GM23338 (cell line): ENCODE data around the gene HOXA11. TPM values are rescaled to one million over a fixed set of nuclear protein-coding genes. Genes with fewer than 3 reads are reported as not detected.

ENCODE experiments used
- ATAC-seq: fragments of 200-7000 bp; cut with Tn5 transposase; 3 replicates; pipeline ENCODE4 v1.9.1; 2020
- DNase-seq: peaks from one replicate; pipeline ENCODE4 v3.0.0-alpha.2; 2015; ENCODE audit warnings: low spot score
- H2AFZ ChIP-seq: fragments of 200-600 bp; sonication (generic); 2 replicates; pipeline ENCODE4 v1.8.0; 2016; ENCODE audit warnings: antibody characterized with exemption, mild to moderate bottlenecking, moderate library complexity
- H3F3A ChIP-seq: fragments of 200-600 bp; sonication (generic); replicated peaks from 2 replicates; pipeline ENCODE4 v1.8.0; 2017; ENCODE audit warnings: antibody characterized with exemption, mixed run types, low read depth
- H3K27ac ChIP-seq: fragments of 200-600 bp; sonication (generic); 2 replicates; pipeline ENCODE4 v1.6.1; 2016; ENCODE audit warnings: low read depth
- H3K27me3 ChIP-seq: fragments of 200-600 bp; sonication (generic); 2 replicates; pipeline ENCODE4 v1.8.0; 2016; ENCODE audit warnings: mild to moderate bottlenecking, mixed run types, moderate library complexity; ENCODE audit not compliant: insufficient read depth
- H3K36me3 ChIP-seq: fragments of 200-600 bp; sonication (generic); 2 replicates; pipeline ENCODE4 v1.8.0; 2016; ENCODE audit warnings: mild to moderate bottlenecking; ENCODE audit not compliant: insufficient read depth
- H3K4me1 ChIP-seq: fragments of 200-600 bp; sonication (generic); 2 replicates; pipeline ENCODE4 v1.8.0; 2016; ENCODE audit warnings: mild to moderate bottlenecking, moderate library complexity; ENCODE audit not compliant: insufficient read depth
- H3K4me2 ChIP-seq: fragments of 200-600 bp; sonication (generic); 2 replicates; pipeline ENCODE4 v1.7.1; 2017; ENCODE audit warnings: mixed run types
- H3K4me3 ChIP-seq: fragments of 200-600 bp; sonication (generic); 2 replicates; pipeline ENCODE4 v1.6.1; 2016; ENCODE audit warnings: mixed run types
- H3K79me2 ChIP-seq: fragments of 200-600 bp; sonication (generic); replicated peaks from 2 replicates; pipeline ENCODE4 v1.8.0; 2017; ENCODE audit warnings: mild to moderate bottlenecking; ENCODE audit not compliant: insufficient read depth
- H3K9me2 ChIP-seq: fragments of 200-600 bp; sonication (generic); 2 replicates; pipeline ENCODE4 v1.8.0; 2017; ENCODE audit not compliant: insufficient read depth
- H4K20me1 ChIP-seq: fragments of 200-600 bp; sonication (generic); replicated peaks from 2 replicates; pipeline ENCODE4 v1.8.0; 2017; ENCODE audit warnings: mild to moderate bottlenecking; ENCODE audit not compliant: insufficient read depth
- H3K27ac Mint-ChIP-seq: 2 replicates; pipeline ENCODE4 v1.8.0; 2020; ENCODE audit warnings: inconsistent platforms, mild to moderate bottlenecking, moderate library complexity, mixed read lengths
- H3K27me3 Mint-ChIP-seq: 3 replicates; pipeline ENCODE4 v1.8.0; 2022; ENCODE audit warnings: low read depth, mild to moderate bottlenecking, moderate library complexity, mixed read lengths, inconsistent platforms; ENCODE audit not compliant: insufficient read depth, poor library complexity
- H3K36me3 Mint-ChIP-seq: 3 replicates; pipeline ENCODE4 v1.8.0; 2021; ENCODE audit warnings: low read depth, mild to moderate bottlenecking, inconsistent platforms, moderate library complexity, mixed read lengths
- H3K4me1 Mint-ChIP-seq: 3 replicates; pipeline ENCODE4 v1.8.0; 2020; ENCODE audit warnings: mild to moderate bottlenecking, inconsistent platforms, mixed read lengths
- H3K4me3 Mint-ChIP-seq: 3 replicates; pipeline ENCODE4 v1.8.0; 2021; ENCODE audit warnings: moderate library complexity, mild to moderate bottlenecking, inconsistent platforms, mixed read lengths
- H3K9me3 Mint-ChIP-seq: 3 replicates; pipeline ENCODE4 v1.8.0; 2020; ENCODE audit warnings: moderate library complexity, mild to moderate bottlenecking, inconsistent platforms, mixed read lengths
- CREB1 ChIP-seq: fragments of 250-450 bp; sonication (Bioruptor Pico); IDR thresholded peaks from 2 replicates; pipeline ENCODE4 v1.5.0; 2020; ENCODE audit warnings: low read depth, mild to moderate bottlenecking, moderate library complexity
- EZH2 ChIP-seq: fragments of 200-600 bp; sonication (generic); IDR thresholded peaks from one replicate; pipeline ENCODE4 v1.8.0; 2017; ENCODE audit warnings: antibody characterized with exemption, mild to moderate bottlenecking, low read depth; ENCODE audit not compliant: unreplicated experiment
- EZH2phosphoT487 ChIP-seq: fragments of 200-600 bp; sonication (generic); IDR thresholded peaks from one replicate; pipeline ENCODE4 v1.8.1; 2018; ENCODE audit warnings: antibody characterized with exemption; ENCODE audit not compliant: unreplicated experiment
- JUNB ChIP-seq: IDR thresholded peaks from one replicate; pipeline ENCODE4 v1.6.1; 2016; ENCODE audit warnings: antibody characterized with exemption; ENCODE audit not compliant: unreplicated experiment
- NANOG ChIP-seq: IDR thresholded peaks from 2 replicates; pipeline ENCODE4 v1.6.1; 2016; ENCODE audit warnings: antibody characterized with exemption, borderline replicate concordance
- POLR2AphosphoS5 ChIP-seq: IDR thresholded peaks from 2 replicates; pipeline ENCODE4 v1.6.1; 2016; ENCODE audit warnings: antibody characterized with exemption, low read depth
- REST ChIP-seq: IDR thresholded peaks from one replicate; pipeline ENCODE4 v1.6.1; 2018; ENCODE audit warnings: antibody characterized with exemption; ENCODE audit not compliant: unreplicated experiment
- STAT1 ChIP-seq: IDR thresholded peaks from one replicate; pipeline ENCODE4 v1.6.1; 2016; ENCODE audit warnings: antibody characterized with exemption; ENCODE audit not compliant: unreplicated experiment
- ZNF114 ChIP-seq: fragments of 250-450 bp; sonication (Bioruptor Pico); IDR thresholded peaks from 2 replicates; pipeline ENCODE4 v1.5.0; 2020; ENCODE audit warnings: mild to moderate bottlenecking, moderate library complexity
- ZNF331 ChIP-seq: fragments of 250-450 bp; sonication (Bioruptor Pico); IDR thresholded peaks from 2 replicates; pipeline ENCODE4 v1.5.0; 2020; ENCODE audit warnings: low read depth, mild to moderate bottlenecking, moderate library complexity
- ZNF462 ChIP-seq: fragments of 250-450 bp; sonication (Bioruptor Pico); IDR thresholded peaks from 2 replicates; pipeline ENCODE4 v1.5.0; 2020; ENCODE audit warnings: mild to moderate bottlenecking, moderate library complexity
- polyA plus RNA-seq: library from polyadenylated mRNA; unstranded; fragments of >200 nt; fragmentation: Nextera tagmentation; extraction: Ambion mirVana; gene quantifications from 2 replicates; pipeline ENCODE4 v1.2.1, GENCODE V29; 2016
- total RNA-seq: library from RNA; depleted of rRNA; stranded (reverse); fragments of >200 nt; shearing (Covaris generic); gene quantifications from 2 replicates; pipeline ENCODE4 v1.2.3, GENCODE V29; 2014
- TF ChIP-seq, protein P1 (sequence below): IDR thresholded peaks from 2 replicates; pipeline ENCODE4 v1.6.1; 2016; ENCODE audit warnings: antibody characterized with exemption
- TF ChIP-seq, protein P2 (sequence below), 2 experiments: fragments of 200-600 bp in 1 of 2; sonication (generic) in 1 of 2; conservative IDR thresholded peaks; 2 replicates each; pipeline versions ENCODE4 v1.5.1 to v1.6.1; 2016 to 2017; ENCODE audit warnings: antibody characterized with exemption in 2 of 2, low read depth in 2 of 2, mild to moderate bottlenecking in 2 of 2, moderate library complexity in 1 of 2

Gene HOXA11
- total and polyA plus RNA-seq, 2 experiments from 2014 or later = not detected

GRCh38 chr7:27149842-27150567 is 35.0 kb downstream of the HOXA11 start:
- TF ChIP-seq REST = no peak
- TF ChIP-seq EZH2 = no peak
- TF ChIP-seq JUNB = no peak
- no peak for TF ChIP-seq ZNF331 (CRISPR knock-in tag)
- no peak for TF ChIP-seq STAT1
- TF ChIP-seq, protein P1, sequence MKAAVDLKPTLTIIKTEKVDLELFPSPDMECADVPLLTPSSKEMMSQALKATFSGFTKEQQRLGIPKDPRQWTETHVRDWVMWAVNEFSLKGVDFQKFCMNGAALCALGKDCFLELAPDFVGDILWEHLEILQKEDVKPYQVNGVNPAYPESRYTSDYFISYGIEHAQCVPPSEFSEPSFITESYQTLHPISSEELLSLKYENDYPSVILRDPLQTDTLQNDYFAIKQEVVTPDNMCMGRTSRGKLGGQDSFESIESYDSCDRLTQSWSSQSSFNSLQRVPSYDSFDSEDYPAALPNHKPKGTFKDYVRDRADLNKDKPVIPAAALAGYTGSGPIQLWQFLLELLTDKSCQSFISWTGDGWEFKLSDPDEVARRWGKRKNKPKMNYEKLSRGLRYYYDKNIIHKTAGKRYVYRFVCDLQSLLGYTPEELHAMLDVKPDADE = no peak
- TF ChIP-seq, protein P2, sequence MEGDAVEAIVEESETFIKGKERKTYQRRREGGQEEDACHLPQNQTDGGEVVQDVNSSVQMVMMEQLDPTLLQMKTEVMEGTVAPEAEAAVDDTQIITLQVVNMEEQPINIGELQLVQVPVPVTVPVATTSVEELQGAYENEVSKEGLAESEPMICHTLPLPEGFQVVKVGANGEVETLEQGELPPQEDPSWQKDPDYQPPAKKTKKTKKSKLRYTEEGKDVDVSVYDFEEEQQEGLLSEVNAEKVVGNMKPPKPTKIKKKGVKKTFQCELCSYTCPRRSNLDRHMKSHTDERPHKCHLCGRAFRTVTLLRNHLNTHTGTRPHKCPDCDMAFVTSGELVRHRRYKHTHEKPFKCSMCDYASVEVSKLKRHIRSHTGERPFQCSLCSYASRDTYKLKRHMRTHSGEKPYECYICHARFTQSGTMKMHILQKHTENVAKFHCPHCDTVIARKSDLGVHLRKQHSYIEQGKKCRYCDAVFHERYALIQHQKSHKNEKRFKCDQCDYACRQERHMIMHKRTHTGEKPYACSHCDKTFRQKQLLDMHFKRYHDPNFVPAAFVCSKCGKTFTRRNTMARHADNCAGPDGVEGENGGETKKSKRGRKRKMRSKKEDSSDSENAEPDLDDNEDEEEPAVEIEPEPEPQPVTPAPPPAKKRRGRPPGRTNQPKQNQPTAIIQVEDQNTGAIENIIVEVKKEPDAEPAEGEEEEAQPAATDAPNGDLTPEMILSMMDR (conservative IDR thresholded peaks at IDR 0.05; ENCODE audit: low read depth in 2 of 2) = no peak
- TF ChIP-seq POLR2AphosphoS5 = no peak
- TF ChIP-seq CREB1 (CRISPR knock-in tag) = no peak
- TF ChIP-seq ZNF114 (CRISPR knock-in tag) = no peak
- no peak for TF ChIP-seq ZNF462
- TF ChIP-seq NANOG = no peak
- TF ChIP-seq EZH2phosphoT487 = no peak
- Histone ChIP-seq H3K4me2 (peak overlapping the region; percentile 74), H3K27me3 (peaks cover 100% of the 10 kb centered on the region), H4K20me1 (peaks cover 46% of the 10 kb centered on the region), H3K27ac (no peak overlapping the region), H3K9me2 (no peaks in the 10 kb centered on the region), H3K4me1 (peaks cover 20% of the 10 kb centered on the region), H2AFZ (no peak overlapping the region), H3F3A (peaks cover 43% of the 10 kb centered on the region), H3K79me2 (no peaks in the 10 kb centered on the region), H3K36me3 (no peaks in the 10 kb centered on the region), H3K4me3 (peak overlapping the region; percentile 43; the same call in 1 of the 2 replicates)
- Mint-ChIP-seq H3K4me3 (peak overlapping the region; percentile 44; the same call in 2 of the 3 replicates), H3K4me1 (peaks cover 18% of the 10 kb centered on the region), H3K36me3 (no peaks in the 10 kb centered on the region; the same call in 2 of the 3 replicates), H3K9me3 (peaks cover 22% of the 10 kb centered on the region), H3K27ac (no peak overlapping the region), H3K27me3 (peaks cover 100% of the 10 kb centered on the region)
- no peak for DNase-seq
- ATAC-seq = no peak
